Kidney (tissue), 14 donors: ENCODE data around the gene NAV3. TPM values are rescaled to one million over a fixed set of nuclear protein-coding genes. Genes with fewer than 3 reads are reported as not detected.

ENCODE experiments used
- DNase-seq, 5 donors: peaks; one replicate each; pipeline ENCODE4 v3.0.0-alpha.2; 2013 to 2020
- FAIRE-seq: peaks from 2 replicates; lab custom pipeline; 2012; peaks lifted over from hg19 to GRCh38; lab: Jason Lieb, UNC
- H3K27ac ChIP-seq, 2 donors: one replicate each; pipeline ENCODE4 v1.7.0; 2013; ENCODE audit warnings: low read depth in 2 of 2, low read length in 2 of 2, inconsistent platforms in 1 of 2
- H3K27me3 ChIP-seq: one replicate; pipeline ENCODE4 v1.7.1; 2013; ENCODE audit warnings: low read length, inconsistent platforms; ENCODE audit not compliant: control insufficient read depth, insufficient read depth
- H3K36me3 ChIP-seq, 3 donors: one replicate each; pipeline versions ENCODE4 v1.7.0 to v1.7.1; 2013; ENCODE audit warnings: low read length in 3 of 3, control low read depth in 1 of 3, inconsistent platforms in 1 of 3; ENCODE audit not compliant: insufficient read depth in 3 of 3, control insufficient read depth in 2 of 3
- H3K4me1 ChIP-seq, 3 donors: one replicate each; pipeline versions ENCODE4 v1.7.0 to v1.7.1; 2013; ENCODE audit warnings: low read length in 3 of 3, inconsistent platforms in 1 of 3, low read depth in 1 of 3; ENCODE audit not compliant: control insufficient read depth in 2 of 3, insufficient read depth in 2 of 3
- H3K4me3 ChIP-seq, 3 donors: one replicate each; pipeline versions ENCODE4 v1.7.0 to v1.8.1; 2013; ENCODE audit warnings: low read length in 3 of 3, control low read depth in 1 of 3, inconsistent platforms in 1 of 3
- H3K9ac ChIP-seq, 3 donors: one replicate each; pipeline versions ENCODE4 v1.7.0 to v1.7.1; 2013; ENCODE audit warnings: low read length in 3 of 3, control low read depth in 1 of 3, inconsistent platforms in 1 of 3
- H3K9me3 ChIP-seq, 3 donors: one replicate each; pipeline versions ENCODE4 v1.7.0 to v1.7.1; 2013; ENCODE audit warnings: low read length in 3 of 3, control low read depth in 1 of 3, inconsistent platforms in 1 of 3; ENCODE audit not compliant: control insufficient read depth in 2 of 3, insufficient read depth in 1 of 3
- intact Hi-C: fragments of 100-400 bp; cut with DNase I; formaldehyde crosslinking; loops from one replicate; pipeline ENCODE4 v1.11.1; 2022
- polyA plus RNA-seq: library from polyadenylated mRNA; stranded (reverse); fragments of 350-450 nt; fragmentation: Illumina TruSeq; extraction: RNeasy Lipid Tissue Mini Kit (QIAGEN cat#74804); gene quantifications from one replicate; pipeline ENCODE4 v1.2.3, GENCODE V29; 2014; ENCODE audit warnings: low read depth, low replicate concordance; ENCODE audit not compliant: insufficient read depth
- total RNA-seq: library from RNA; stranded (reverse); fragmentation: NEBNext Ultra II Directional; extraction: Animal tissue kit (Norgen Biotek cat#: 25700); gene quantifications from one replicate; pipeline ENCODE4 v1.2.1, GENCODE V29; 2021
- TF ChIP-seq, protein P1 (sequence below): IDR thresholded peaks from 3 replicates; pipeline ENCODE4 v1.5.1; 2012; ENCODE audit warnings: mild to moderate bottlenecking, moderate library complexity, borderline replicate concordance; ENCODE audit not compliant: insufficient read depth; ENCODE audit errors: extremely low read depth
- donor health status: control.
- donor health status: control.
- donor health status: control.
- donor health status: control.
- donor health status: control.
- donor health status: DM: yes; HTN: yes; CAD: no.
- donor health status: Normal renal cell carcinoma (clear cell type).

Gene NAV3
- total and polyA plus RNA-seq, 2 donors from 2014 or later = 0.34 to 4.5 TPM

DNA sequence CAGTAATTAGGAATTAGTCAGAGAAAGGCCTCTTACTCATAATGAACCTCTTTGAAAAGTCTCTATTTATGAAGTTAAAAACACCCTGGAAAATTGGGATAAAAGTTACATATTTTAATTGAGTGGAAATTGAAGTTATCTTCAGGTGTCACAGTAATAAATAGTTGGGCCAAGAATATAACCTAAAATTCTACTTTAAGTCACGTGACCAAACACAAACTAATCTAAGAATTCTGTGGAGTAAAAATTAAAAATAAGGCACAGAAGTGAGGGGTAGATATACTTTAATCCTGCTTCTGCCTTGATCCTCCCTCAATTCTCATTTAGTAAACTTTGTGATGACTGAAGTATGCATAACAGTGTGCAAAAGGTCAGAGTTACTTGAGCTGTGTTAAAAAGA is 226.4 kb downstream of the NAV3 start:
- no peak overlapping the region for H3K9ac ChIP-seq
- H3K27me3 ChIP-seq = no peaks in the 10 kb centered on the region
- no peak overlapping the region for H3K27ac ChIP-seq
- no peak for DNase-seq
- H3K4me1 ChIP-seq = no peaks in the 10 kb centered on the region
- FAIRE-seq = no peak
- H3K9me3 ChIP-seq = no peaks in the 10 kb centered on the region
- no peak overlapping the region for H3K4me3 ChIP-seq
- TF ChIP-seq, protein P1, sequence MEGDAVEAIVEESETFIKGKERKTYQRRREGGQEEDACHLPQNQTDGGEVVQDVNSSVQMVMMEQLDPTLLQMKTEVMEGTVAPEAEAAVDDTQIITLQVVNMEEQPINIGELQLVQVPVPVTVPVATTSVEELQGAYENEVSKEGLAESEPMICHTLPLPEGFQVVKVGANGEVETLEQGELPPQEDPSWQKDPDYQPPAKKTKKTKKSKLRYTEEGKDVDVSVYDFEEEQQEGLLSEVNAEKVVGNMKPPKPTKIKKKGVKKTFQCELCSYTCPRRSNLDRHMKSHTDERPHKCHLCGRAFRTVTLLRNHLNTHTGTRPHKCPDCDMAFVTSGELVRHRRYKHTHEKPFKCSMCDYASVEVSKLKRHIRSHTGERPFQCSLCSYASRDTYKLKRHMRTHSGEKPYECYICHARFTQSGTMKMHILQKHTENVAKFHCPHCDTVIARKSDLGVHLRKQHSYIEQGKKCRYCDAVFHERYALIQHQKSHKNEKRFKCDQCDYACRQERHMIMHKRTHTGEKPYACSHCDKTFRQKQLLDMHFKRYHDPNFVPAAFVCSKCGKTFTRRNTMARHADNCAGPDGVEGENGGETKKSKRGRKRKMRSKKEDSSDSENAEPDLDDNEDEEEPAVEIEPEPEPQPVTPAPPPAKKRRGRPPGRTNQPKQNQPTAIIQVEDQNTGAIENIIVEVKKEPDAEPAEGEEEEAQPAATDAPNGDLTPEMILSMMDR = no peak
- intact Hi-C loops = no loop called here
- no peaks in the 10 kb centered on the region for H3K36me3 ChIP-seq

DNA sequence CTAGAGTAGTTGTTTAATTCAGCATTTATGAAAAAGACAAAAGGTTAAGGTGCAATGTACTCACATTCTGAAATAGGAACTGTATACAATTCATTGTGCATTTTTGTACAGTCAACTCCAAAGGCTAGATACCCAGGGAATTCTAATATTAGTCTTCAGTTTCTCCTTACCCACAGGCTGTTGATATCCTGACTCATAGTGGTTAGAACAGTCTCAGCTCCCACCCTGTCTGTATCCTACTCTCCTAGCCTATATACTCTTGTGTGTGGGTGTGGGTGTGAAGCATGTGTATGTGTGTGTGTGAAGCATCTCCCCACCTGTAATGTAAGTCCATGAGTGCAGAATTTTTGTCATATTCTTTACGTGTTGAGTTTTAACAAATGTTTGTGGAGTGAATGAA is 229.5 kb downstream of the NAV3 start:
- no peaks in the 10 kb centered on the region for H3K9me3 ChIP-seq
- no peak for FAIRE-seq
- no peak overlapping the region for H3K9ac ChIP-seq
- no peak overlapping the region for H3K27ac ChIP-seq
- no peak for DNase-seq
- TF ChIP-seq, protein P1 = no peak
- no peak overlapping the region for H3K4me3 ChIP-seq
- intact Hi-C loops = no loop called here
- no peaks in the 10 kb centered on the region for H3K27me3 ChIP-seq
- H3K4me1 ChIP-seq = no peaks in the 10 kb centered on the region
- no peaks in the 10 kb centered on the region for H3K36me3 ChIP-seq

DNA sequence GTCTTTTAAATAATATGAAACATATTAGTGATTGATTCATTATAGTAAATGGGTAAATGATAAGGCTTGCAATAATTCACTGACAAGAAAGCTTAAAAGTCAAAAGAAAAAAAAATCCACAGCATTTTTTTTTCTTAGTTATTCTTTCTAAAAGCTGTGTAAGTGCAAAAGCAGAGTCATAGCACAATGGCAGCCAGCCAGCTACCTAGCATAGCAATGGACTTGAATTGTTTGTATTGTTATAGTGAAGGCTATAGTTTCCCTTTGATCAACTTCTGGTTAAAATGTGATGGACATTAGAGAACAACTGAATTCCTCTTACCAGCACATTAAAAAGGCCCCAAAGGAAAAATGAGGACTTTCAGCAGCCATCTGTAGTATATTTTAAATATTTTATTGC is 232.1 kb downstream of the NAV3 start:
- DNase-seq = peak in 1 of 5 donors; percentile 55

More for the DNA sequence above, 232.1 kb downstream of the NAV3 start:
- Histone ChIP-seq H3K4me1 (no peaks in the 10 kb centered on the region), H3K9ac (no peak overlapping the region), H3K27me3 (no peaks in the 10 kb centered on the region), H3K27ac (no peak overlapping the region), H3K4me3 (no peak overlapping the region), H3K36me3 (no peaks in the 10 kb centered on the region), H3K9me3 (no peaks in the 10 kb centered on the region)
- TF ChIP-seq, protein P1 = no peak
- intact Hi-C loops = no loop called here
- FAIRE-seq = no peak
